ENCODE results near the gene FOSL1.

The FOSL1 gene

DNA sequence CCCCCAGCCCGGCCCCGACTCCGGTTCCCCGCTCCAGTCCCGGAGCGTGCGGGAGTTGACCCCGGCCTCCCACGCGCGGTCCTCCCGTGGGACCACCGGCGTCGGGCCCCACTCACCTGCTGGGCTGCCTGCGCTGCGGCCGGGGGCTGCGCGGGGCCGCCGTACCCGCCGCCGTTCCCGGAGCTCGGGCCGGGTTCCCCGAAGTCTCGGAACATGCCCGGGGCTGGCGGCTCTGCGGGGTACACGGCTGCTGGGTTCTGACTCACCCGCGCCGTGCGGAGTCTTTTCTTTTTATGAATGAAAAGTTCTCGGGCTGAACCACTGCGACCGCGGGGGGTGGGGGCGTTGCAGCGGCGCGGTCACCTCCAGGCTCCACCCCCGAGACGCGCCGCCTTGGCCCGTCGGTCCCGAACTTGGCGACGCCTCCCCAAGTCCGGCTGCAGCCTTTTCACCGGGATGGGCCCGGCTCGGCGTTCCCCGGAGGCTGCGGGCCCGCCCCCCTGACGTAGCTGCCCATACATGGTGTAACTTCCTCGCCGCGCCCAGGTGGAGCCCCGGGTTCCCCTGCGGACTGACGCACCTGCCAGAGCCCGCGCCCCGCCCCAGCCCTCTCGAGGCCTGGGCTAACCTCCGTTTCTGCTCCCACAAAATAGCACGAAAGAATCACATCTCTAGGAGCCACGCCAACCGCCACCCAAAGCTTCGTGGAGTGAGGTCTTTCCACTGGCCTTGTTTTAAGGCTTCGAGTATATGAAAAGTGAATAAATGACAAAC is at the start of gene FOSL1:
Gene FOSL1 (minus strand): TSS at position 264 of the 774 bp plus-strand sequence. CDS start 49 bp downstream, at position 215.
- DNase-seq = peak; percentile 97 to 98

DNA sequence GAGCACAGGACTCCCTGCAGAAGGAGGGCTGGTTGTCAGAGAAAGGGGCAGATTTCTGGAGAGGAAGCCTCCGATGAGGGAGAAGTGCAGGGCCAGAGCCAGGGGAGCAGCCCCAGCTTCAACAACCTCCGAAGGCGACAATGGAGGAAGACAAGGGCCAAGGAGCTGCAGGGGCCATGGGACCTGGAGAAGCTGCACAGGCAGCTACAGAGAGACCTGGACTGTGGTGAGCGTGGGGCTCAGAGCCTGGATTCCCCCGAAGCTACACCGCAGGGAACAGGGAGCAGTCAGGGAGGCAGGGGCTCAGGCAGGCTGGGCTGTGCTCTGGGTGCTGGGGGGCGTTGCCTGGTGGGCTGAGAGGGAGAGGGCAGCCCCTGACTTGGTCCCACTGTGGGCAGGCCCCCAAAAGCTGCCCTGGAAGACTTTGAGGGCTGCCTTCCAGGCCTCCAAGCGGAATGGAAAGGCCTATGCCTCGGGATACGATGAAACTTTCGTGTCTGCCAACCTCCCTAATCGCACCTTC is 47.5 kb upstream of the FOSL1 start:
- DNase-seq = no peak

DNA sequence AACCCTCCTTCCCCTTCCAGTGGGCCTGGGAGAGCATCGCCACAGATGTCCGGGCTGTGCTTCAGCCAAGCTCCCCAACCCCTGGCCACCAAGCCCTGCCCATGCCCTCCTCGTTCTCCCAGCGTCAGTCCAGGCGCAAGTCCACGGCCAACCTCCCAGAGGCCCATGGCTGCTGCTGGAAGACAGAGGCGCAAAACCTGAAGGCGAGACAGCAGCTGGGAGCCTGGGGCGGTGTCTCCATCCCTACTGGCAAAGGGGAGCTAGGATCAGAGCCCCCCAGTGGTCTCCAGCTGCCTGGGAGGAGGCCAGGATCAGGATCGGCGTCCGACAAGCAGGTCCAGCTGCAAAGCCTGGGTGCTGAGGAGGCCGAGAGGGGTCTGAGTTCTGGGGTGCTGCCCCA is 46.9 kb upstream of the FOSL1 start:
- DNase-seq = no peak

DNA sequence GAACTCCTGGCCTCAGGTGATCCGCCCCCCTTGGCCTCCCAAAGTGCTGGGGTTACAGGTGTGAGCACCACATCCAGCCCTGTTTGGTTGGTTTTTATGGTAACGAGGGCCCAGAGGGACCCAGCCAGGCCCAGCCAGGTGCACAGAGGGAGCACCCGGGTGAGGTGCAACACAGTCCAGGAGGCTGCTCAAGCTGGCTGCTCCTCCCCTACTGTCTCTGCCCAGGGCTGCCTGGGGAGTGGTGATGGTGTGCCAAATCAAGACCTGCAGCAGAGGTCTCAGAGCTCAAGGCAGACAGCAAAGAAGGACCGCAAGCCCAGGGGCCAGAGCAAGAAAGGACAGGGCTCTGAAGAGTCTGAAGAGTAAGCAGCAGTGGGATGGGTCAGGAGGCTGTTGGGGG is 46.5 kb upstream of the FOSL1 start:
- DNase-seq = no peak

DNA sequence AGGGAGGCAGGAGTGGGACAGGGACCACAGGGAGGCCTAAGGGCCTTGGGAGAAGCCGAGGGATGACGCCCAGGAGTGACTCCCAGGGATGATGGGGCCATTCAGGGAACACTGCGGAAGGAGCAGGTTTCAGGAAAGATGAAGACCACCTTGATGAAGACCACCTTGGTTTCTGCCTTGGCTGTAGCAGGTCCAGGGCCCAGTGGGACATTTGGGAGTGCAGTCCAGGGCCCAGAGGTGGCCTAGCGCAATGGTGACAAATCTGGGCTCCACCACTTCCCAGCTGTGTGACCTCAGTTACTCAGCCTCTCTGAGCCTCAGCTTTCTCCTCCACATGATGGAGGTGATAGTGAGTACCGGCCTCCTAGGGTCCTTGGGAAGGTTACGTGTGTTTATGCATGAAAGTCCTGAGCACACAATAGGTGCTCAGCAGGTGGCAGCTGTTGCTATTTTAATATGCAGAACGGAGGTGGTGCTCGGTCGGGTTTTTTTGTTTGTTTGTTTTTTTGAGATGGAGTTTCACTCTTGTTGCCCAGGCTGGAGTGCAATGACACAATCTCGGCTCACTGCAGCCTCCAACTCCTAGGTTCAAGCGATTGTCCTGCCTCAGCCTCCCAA is 45.9 kb upstream of the FOSL1 start:
- no peak for DNase-seq

DNA sequence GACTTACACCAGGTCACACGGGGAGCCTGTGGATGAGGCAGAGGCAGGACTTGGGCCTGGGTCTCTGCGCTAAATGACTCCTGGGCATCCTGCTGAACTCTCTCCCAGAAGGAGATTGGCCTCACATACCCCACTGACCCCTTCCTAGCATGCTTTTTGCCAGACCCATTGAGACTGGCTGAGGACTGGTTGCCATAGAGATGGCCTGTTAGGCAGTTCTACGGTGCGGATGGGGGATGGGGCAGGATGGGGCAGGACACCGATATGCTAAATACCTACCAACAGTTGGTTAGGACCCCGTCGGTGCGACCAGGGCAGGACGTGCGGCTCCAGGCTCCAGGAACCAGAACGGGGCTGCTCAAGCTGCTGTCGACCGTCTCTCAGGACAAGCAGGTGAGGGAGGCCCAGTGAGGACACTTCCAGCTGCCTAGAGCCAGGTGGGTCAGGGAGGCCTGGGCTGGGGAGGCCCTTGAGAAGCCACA is 45.3 kb upstream of the FOSL1 start, which contains the start of gene TSGA10IP:
Gene TSGA10IP (plus strand): TSS at position 51 of the 482 bp plus-strand sequence. CDS start 196 bp downstream, at position 247.
- DNase-seq = no peak

DNA sequence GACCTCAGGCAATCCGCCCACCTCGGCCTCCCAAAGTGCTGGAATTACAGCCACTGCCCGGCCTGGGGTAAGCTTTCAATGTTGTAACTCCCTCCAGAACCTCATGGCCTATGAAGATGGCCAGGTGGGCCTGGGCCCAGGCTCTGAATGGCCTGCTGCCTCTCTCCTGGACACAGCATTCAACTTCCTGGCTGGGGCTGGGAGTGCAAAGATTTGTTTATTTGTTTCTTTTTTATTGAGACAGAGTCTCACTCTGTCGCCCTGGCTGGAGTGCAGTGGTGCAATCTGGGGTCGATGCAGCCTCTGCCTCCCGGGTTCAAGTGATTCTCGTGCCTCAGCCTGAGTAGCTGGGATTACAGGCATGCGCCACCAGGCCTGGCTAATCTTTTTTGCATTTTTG is 44.6 kb upstream of the FOSL1 start:
- no peak for DNase-seq

DNA sequence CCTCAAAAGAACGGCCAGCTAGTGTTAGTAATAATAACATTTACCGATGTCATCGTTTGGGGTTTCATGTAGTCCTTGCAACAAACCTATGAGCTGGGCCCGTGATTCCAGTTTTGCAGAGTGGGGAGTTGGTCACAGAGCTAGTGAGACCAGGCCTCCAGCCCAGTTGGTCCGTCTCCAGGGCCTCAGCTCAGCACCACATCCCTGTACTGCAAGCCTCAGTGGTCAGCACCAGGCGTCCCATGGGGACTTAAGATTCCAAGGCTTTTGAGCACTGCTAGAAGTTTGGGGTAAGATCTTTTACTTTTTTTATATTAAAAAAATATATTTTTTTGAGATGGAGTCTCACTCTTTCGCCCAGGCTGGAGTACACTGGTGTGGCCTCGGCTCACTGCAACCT is 44.0 kb upstream of the FOSL1 start:
- no peak for DNase-seq

DNA sequence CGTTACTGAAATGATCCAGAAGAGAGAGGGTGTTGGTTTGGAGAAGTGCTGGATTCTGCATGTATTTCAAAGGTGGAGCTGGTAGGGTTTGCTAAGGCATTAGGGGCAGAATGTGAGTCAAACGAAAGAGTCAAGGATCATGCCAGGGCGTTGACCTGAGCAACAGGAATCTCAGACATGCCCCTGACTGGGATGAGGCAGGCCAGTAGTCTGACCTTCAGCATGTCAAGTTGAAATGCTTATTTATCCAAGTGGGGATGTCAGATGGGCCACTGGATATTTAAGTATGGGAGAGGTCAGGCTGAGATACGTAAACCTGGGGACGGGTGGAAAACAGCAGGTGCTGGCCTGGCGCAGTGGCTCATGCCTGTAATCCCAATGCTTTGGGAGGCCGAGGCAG is 42.3 kb upstream of the FOSL1 start:
- no peak for DNase-seq

DNA sequence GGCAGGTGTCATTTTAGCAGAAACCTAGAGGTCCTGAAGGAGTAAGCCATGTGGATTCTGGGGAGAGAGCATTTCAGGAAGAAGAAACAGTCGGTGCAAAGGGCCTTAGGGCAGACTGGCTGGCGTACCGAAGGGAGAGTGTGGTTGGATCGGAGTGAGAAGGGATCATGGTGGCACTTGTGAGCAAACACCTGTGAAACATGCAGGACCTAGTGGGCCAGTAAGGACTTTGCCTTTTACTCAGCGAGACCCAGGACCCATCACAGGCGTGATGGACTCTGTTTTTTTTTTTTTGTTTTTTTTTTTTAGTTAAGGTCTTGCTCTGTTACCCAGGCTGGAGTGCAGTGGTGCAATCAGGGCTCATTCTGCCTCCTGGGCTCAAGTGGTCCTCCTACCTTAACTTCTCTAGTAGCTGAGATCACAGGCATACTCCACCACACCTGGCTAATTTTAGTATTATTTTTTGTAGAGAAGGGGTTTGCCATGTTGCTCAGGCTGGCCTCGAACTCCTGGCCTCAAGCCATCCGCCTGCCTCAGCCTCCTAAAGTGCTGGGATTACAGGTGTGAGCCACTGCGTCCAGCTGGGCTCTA is 41.6 kb upstream of the FOSL1 start:
- no peak for DNase-seq

DNA sequence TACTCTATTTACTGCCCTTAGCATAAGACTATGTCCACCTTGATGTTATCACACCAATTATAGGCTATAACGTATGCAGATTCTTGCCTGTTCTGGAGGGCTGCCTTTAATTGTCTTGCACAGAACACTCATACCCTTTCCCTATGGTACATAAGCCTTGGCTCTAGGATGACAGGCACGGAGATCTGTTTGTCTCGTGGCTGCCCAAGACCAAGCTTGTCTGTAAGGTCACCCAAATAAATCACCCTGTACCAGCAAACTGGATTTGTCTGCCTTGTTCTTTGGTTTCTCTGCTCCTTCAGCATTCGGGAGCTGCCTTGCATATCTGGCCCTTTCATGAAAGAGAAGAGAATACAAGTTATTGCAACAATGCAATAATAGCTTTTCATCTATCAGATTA is 37.6 kb upstream of the FOSL1 start:
- DNase-seq = no peak

DNA sequence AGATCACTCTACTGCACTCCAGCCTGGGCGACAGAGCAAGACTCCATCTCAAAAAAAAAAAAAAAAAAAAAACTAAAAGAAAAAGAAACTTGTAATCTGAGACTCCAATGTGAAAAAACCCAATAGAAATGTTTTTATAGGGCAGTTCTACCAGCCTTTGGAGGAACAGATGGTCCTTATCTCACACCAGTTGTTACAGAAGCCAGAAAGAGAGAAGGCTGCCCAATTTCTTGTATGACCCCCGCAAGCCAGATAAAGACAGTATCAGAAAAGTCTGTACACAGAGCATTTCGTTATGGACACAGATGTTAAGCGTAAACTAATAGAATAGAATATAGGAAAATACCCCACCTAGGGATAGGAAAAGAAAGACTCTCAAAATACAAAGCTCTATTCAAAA is 33.8 kb upstream of the FOSL1 start:
- no peak for DNase-seq

DNA sequence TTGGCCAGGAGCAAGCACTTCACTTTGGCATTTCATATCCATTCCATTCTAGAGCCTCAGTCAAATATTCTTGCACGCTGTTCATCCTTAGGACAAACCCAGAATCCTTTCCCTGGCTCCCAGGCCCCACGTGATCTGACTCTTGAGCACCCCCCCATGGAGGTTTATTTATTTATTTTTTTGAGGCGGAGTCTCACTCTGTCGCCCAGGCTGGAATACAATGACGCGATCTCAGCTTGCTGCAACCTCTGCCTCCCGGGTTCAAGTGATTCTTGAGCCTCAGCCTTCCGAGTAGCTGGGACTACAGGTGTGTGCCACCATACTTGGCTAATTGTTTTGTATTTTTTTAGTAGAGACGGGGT is 32.4 kb upstream of the FOSL1 start:
- DNase-seq = no peak

DNA sequence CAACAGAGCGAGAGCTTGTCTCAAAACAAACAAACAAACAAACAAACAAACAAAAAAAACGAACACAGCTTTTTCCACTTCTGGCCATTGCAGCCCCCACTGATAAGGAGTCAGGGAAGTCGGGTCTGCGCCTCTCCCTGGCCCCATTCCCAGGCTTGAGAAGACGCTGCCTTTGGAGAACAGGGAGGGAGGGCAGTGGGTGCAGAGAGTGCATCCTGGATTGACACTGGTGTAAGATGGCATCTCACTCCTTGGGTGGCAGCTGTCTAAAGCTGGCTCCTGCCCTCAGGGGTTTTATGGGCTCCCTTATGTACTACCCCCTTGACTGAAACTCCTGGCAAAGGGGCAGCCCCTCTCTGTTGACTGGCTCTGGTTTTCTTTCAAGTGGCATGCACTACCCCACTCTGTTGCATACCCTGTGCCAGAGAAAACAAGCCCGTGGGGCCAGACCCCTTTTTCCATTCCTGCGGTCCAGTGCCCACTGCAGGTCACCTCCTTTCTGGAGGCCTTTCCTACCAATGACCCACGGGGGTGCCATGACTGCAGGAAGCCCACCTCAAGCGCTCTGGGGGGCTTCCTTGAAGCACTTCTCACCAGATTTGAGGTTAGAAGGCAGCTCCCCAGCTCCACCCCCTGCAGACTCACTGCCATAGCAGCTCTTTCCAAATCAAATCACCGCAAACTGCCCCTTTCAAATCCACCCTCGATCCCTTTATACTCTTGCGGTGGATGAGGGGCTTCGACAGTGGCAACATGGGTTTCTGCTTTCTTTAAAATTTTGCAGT is 31.8 kb upstream of the FOSL1 start:
- no peak for DNase-seq

DNA sequence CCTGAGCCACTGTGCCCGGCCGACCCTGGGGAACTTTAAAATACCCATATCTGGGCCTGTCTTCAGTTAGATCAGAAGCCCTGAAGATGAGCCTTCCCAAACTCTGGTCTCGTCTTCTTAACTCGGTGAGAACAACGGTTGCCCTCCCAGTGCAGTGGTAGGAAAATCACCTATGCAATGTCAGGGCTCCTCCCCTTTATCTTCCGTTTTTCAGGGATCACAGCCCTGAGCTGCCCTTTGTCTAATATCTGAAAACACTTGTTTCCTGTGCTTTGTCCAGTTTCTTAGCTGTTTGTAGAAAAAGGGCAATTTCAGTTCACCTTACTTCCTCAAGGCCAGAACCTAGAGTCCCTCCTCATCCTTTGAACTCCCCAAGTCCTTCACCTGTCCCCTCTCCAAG is 28.5 kb upstream of the FOSL1 start:
- no peak for DNase-seq

DNA sequence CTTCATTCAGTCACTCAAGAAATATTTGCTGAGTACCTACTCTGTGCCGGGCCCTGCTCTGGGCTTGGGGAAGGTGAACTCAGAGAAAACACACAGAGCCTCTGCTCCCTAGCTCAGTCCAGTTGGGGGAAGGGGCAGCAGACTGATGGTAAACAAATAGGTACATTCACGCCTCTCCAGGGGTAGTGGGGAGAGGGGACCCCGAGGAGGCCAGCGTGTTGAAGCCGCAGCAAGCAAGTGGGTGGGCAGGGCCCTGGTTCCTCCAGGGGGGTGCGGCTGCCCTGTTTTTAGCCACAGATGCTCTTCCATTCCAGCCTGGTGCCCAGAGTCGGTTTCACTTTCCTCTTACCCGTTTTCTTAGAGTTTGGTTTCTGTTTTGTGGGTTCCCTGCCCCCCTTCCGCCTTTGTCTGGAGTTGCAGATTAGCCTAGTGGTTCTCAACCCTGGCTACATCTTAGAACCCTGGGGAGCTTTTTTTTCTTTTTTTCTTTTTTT is 27.8 kb upstream of the FOSL1 start:
- peak; percentile 81 to 87 for DNase-seq

DNA sequence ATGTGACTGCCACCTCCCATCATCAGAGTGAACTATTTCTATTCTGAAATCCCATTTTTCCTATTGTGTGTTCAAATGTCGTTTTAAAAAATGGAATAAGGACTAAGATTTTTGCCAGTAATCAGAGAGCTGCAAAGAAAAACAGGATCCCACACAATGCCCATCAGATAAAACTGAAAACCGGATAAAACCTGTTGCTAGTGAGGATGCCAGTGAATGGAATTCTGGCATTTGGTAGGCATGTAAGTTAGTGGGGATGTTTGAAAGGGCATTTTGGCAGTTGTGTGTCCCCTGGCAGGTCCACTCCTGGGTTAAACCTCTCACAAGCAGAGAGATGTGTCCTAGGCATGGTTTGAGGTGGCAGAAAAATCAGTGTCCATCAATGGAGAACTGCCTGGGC is 25.2 kb upstream of the FOSL1 start:
- no peak for DNase-seq

DNA sequence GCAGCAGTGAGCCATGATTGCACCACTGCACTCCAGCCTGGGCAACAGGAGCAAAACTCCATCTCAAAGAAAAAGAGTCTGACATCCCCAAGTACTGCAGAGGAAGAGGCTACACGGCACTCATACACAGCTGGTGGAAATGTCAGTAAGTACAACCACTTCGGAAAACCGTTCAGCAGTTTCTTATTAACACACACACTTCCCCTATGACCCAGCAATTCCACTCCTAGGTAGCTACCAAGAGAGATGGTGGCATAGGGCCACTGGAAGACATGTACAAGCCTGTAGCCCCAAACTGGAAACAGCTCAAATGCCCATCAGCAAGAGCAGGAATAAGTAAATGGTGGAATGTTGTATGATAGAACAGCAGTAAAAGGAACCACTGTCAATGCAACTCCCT is 22.4 kb upstream of the FOSL1 start:
- no peak for DNase-seq

DNA sequence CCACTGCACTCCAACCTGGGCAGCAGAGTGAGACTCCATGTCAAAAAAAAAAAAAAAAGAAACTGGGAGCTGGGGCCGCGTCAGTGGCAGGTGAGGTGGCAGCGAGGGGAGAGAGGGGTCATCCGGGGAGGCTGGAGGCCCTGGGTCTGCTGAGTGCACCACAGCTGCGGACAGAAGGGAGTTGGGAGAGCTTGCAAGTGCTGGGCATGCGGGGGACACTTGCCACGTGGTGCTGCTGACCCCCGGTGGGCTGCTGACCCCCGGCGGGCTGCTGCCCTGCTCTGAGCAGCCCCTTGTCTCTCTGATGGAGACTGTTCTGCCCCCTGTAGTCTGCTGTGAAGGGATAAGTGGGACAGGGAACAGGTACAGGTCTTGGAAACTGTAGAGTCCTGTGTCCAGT is 21.7 kb upstream of the FOSL1 start:
- DNase-seq = no peak

DNA sequence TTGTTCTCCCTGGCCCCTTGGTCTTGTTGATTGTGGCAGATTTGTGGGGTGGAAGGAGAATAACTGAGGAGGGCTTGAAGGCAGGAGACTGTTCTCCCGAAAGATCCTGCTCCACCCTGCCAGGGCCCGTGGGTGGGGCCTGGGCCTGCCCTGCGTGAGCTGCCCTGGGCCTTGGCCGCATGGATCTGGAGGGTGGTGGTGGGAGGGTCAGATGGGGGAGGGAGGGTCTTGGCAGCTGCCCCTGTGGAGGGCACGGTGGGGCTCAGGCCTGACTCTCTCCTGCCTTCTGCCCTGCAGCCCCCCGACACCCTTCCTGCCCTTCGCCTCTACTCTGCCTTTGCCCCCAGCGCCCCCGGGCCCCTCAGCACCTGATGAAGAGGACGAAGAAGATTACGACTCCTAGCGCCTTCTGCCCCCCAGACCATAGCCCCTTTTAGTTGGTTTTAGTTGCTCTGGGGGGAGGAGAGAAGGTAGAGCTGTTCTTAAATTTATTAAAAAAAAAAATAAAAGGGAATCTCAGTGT is 20.9 kb upstream of the FOSL1 start:
- no peak for DNase-seq

DNA sequence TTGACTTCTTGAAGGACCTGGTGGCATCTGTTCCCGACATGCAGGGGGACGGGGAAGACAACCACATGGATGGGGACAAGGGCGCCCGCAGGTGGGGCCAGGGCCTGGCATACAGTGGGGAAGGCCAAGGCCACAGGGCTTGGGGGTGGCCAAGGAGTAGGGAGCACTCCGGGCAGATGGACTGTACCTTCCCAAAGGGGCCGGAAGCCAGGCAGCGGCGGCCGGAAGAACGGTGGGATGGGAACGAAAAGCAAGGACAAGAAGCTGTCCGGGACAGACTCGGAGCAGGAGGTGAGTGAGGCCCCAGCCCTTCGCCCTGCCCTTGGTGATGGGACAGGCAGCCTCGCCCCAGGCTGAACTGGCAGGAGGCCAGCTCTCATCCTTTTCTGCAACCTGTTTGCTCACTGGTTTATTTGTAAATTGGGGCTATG is 20.2 kb upstream of the FOSL1 start:
- no peak for DNase-seq

DNA sequence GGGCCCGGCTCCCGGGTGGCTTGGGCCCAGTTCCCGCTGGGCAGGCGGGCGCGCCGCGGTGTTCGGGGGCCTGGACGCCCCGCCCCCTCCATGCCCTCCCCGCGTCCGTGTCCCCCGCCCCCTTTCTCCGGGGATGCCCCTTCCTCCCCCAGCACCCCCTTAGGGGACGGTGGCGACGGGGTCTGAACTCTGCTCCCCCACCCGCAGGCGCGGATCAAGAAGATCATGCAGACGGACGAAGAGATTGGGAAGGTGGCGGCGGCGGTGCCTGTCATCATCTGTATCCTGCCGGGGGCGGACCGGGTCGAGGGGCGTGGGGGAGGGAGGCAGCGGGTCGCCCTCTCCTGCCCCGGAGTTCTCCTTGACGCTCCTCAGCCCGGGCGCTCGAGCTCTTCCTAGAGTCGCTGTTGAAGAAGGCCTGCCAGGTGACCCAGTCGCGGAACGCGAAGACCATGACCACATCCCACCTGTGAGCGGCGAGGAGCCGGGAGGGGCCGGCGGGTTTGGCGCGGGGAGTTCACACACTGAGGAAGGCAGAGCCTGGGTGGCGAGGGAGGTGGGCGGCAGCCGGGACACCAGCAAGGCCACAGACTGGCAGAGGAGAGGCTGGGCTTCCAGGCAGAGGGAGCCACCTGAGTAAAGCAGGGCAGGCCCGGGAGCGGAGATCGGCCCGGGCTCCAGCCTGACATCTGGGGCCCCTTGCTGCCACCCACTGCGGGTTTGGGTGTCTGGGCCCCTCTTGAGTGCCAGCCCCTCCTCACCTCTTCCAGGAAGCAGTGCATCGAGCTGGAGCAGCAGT is 19.6 kb upstream of the FOSL1 start:
- DNase-seq = peak; percentile 66 to 70
